A549 (cell line): ENCODE results near the gene KCNQ5. TPM values are rescaled to one million over a fixed set of nuclear protein-coding genes. Genes with fewer than 3 reads are reported as not detected.

ENCODE experiments used
- ATAC-seq, 2 experiments: fragments of 200-7000 bp in 1 of 2; fragments of >200 bp in 1 of 2; cut with Nextera tagmentation in 1 of 2; cut with Tn5 transposase in 1 of 2; 3 replicates each; pipeline versions ENCODE4 v1.8.0 to v1.9.1; 2018 to 2020; ENCODE audit warnings: mild to moderate bottlenecking in 1 of 2, moderate library complexity in 1 of 2
- CTCF ChIA-PET: fragments of 300-600 bp; sonication (Branson Sonifier 250); formaldehyde crosslinking; extraction: SDS; loops from one replicate; lab custom pipeline; 2021; ENCODE audit warnings: antibody characterized with exemption, inconsistent platforms; lab: Yijun Ruan, JAX
- POLR2A ChIA-PET: fragments of 350-600 bp; formaldehyde crosslinking; extraction: SDS; loops from one replicate; lab custom pipeline; 2021; ENCODE audit warnings: antibody characterized with exemption, inconsistent platforms; lab: Yijun Ruan, JAX
- DNase-seq, 2 experiments: peaks; one replicate each; pipeline versions ENCODE4 v3.0.0 to v3.0.0-alpha.2; 2011 to 2016; ENCODE audit warnings: low read depth in 1 of 2, low spot score in 1 of 2
- FAIRE-seq: peaks from 2 replicates; lab custom pipeline; 2011; peaks lifted over from hg19 to GRCh38; lab: Jason Lieb, UNC
- H3K27ac ChIP-seq, 2 experiments: fragments of >200 bp; sonication (Bioruptor Twin); formaldehyde crosslinking; 3 replicates each; pipeline ENCODE4 v1.5.1; 2016 to 2017
- H3K4me1 ChIP-seq: fragments of >200 bp; sonication (Bioruptor Twin); formaldehyde crosslinking; 3 replicates; pipeline ENCODE4 v1.6.1; 2016
- H3K4me2 ChIP-seq: fragments of >200 bp; sonication (Bioruptor Twin); formaldehyde crosslinking; 3 replicates; pipeline ENCODE4 v1.6.1; 2016
- H3K4me3 ChIP-seq: fragments of >200 bp; sonication (Bioruptor Twin); formaldehyde crosslinking; 3 replicates; pipeline ENCODE4 v1.5.1; 2016
- H3K9me3 ChIP-seq: fragments of >200 bp; sonication (Bioruptor Twin); formaldehyde crosslinking; 3 replicates; pipeline ENCODE4 v1.6.1; 2016
- BCL3 ChIP-seq: fragments of >200 bp; sonication (Bioruptor Twin); formaldehyde crosslinking; IDR thresholded peaks from 3 replicates; pipeline ENCODE4 v1.6.1; 2016
- CEBPB ChIP-seq, 2 experiments: fragments of >200 bp in 1 of 2; sonication (Bioruptor Twin) in 1 of 2; formaldehyde crosslinking in 1 of 2; IDR thresholded peaks; 2 replicates each; pipeline ENCODE4 v1.6.1; 2012 to 2016
- EHF ChIP-seq: fragments of 250-450 bp; sonication (Bioruptor Pico); IDR thresholded peaks from 2 replicates; pipeline ENCODE4 v1.5.0; 2020; ENCODE audit warnings: mild to moderate bottlenecking
- EP300 ChIP-seq, 2 experiments: fragments of >200 bp; sonication (Bioruptor Twin); formaldehyde crosslinking; IDR thresholded peaks; 2 replicates in 1 of 2; 3 replicates in 1 of 2; pipeline ENCODE4 v1.6.1; 2016 to 2017
- FOSL2 ChIP-seq, 2 experiments: fragments of 450-650 bp in 1 of 2; fragments of >200 bp in 1 of 2; sonication (Bioruptor Twin) in 1 of 2; formaldehyde crosslinking; IDR thresholded peaks; 2 replicates each; pipeline versions ENCODE4 v1.5.0 to v1.6.1; 2016 to 2020; ENCODE audit warnings: mild to moderate bottlenecking in 1 of 2, moderate library complexity in 1 of 2
- HDAC2 ChIP-seq: fragments of 200-600 bp; sonication (generic); IDR thresholded peaks from 2 replicates; pipeline ENCODE4 v1.6.1; 2016
- HMGXB4 ChIP-seq: fragments of 250-450 bp; sonication (Bioruptor Pico); IDR thresholded peaks from 2 replicates; pipeline ENCODE4 v1.5.0; 2021; ENCODE audit warnings: mild to moderate bottlenecking, moderate library complexity, borderline replicate concordance
- HOXA7 ChIP-seq: fragments of 250-450 bp; sonication (Bioruptor Pico); IDR thresholded peaks from 2 replicates; pipeline ENCODE4 v1.5.0; 2020; ENCODE audit warnings: mild to moderate bottlenecking, moderate library complexity
- JUN ChIP-seq, 2 experiments: fragments of >200 bp; sonication (Bioruptor Twin); formaldehyde crosslinking; IDR thresholded peaks; 2 replicates in 1 of 2; 3 replicates in 1 of 2; pipeline ENCODE4 v1.6.1; 2016 to 2017
- KDM1A ChIP-seq: fragments of 200-600 bp; sonication (generic); IDR thresholded peaks from 2 replicates; pipeline ENCODE4 v1.6.1; 2016; ENCODE audit warnings: low read depth, mild to moderate bottlenecking
- MAFK ChIP-seq: fragments of 450-650 bp; IDR thresholded peaks from 2 replicates; pipeline ENCODE4 v1.6.1; 2014; ENCODE audit not compliant: partially characterized antibody
- MAZ ChIP-seq: fragments of 150-350 bp; IDR thresholded peaks from 2 replicates; pipeline ENCODE4 v1.6.1; 2014; ENCODE audit warnings: antibody characterized with exemption, low read depth, low read length, borderline replicate concordance
- MYC ChIP-seq: IDR thresholded peaks from 2 replicates; pipeline ENCODE4 v1.6.1; 2012; ENCODE audit warnings: mild to moderate bottlenecking, inconsistent platforms, low read length, improper control_type of control experiment, borderline replicate concordance
- NFE2L2 ChIP-seq: fragments of 150-350 bp; conservative IDR thresholded peaks from 2 replicates; pipeline ENCODE4 v1.6.1; 2014; ENCODE audit warnings: low read length
- PHF8 ChIP-seq: fragments of 200-600 bp; sonication (generic); IDR thresholded peaks from 2 replicates; pipeline ENCODE4 v1.6.1; 2016; ENCODE audit warnings: low read depth, mild to moderate bottlenecking, antibody characterized with exemption, moderate library complexity, borderline replicate concordance
- POLR2A ChIP-seq: IDR thresholded peaks from 2 replicates; pipeline ENCODE4 v1.6.1; 2012; ENCODE audit warnings: mild to moderate bottlenecking, low read length
- POLR2AphosphoS2 ChIP-seq: conservative IDR thresholded peaks from 2 replicates; pipeline ENCODE4 v1.6.1; 2012; ENCODE audit warnings: low read length, improper control_type of control experiment, inconsistent platforms
- RAD21 ChIP-seq, 2 experiments: fragments of >200 bp in 1 of 2; sonication (Bioruptor Twin) in 1 of 2; formaldehyde crosslinking in 1 of 2; IDR thresholded peaks in 1 of 2; conservative IDR thresholded peaks in 1 of 2; 2 replicates in 1 of 2; 3 replicates in 1 of 2; pipeline ENCODE4 v1.6.1; 2012 to 2018; ENCODE audit warnings: inconsistent platforms in 1 of 2
- RARB ChIP-seq: fragments of 250-450 bp; sonication (Bioruptor Pico); IDR thresholded peaks from 2 replicates; pipeline ENCODE4 v1.8.0; 2021; ENCODE audit warnings: mild to moderate bottlenecking, moderate library complexity
- RCOR1 ChIP-seq: fragments of 150-350 bp; IDR thresholded peaks from 2 replicates; pipeline ENCODE4 v1.6.1; 2014; ENCODE audit warnings: antibody characterized with exemption, low read length, low read depth
- SREBF2 ChIP-seq: fragments of 450-650 bp; IDR thresholded peaks from 2 replicates; pipeline ENCODE4 v1.6.1; 2014; ENCODE audit warnings: mild to moderate bottlenecking, moderate library complexity
- TFCP2L1 ChIP-seq: fragments of 250-450 bp; sonication (Bioruptor Pico); IDR thresholded peaks from 2 replicates; pipeline ENCODE4 v1.5.0; 2021; ENCODE audit warnings: mild to moderate bottlenecking
- USF2 ChIP-seq: fragments of 450-650 bp; IDR thresholded peaks from 2 replicates; pipeline ENCODE4 v1.6.1; 2014; ENCODE audit warnings: antibody characterized with exemption
- ZFP36 ChIP-seq: fragments of 450-650 bp; IDR thresholded peaks from 2 replicates; pipeline ENCODE4 v1.6.1; 2014; ENCODE audit warnings: borderline replicate concordance; ENCODE audit not compliant: partially characterized antibody
- ZSCAN20 ChIP-seq: fragments of 250-450 bp; sonication (Bioruptor Pico); IDR thresholded peaks from 2 replicates; pipeline ENCODE4 v1.8.0; 2022; ENCODE audit warnings: mild to moderate bottlenecking, moderate library complexity
- WGBS: methylation state at CpG from one replicate; pipeline ENCODE4 v1.1.6; 2017; ENCODE audit errors: missing lambda C conversion rate; 5-methylcytosine and 5-hydroxymethylcytosine counted together
- polyA plus RNA-seq, 4 experiments: library from polyadenylated mRNA; depleted of rRNA in 3 of 4; stranded (reverse); fragments of >200 nt; fragmentation: RNase III in 1 of 4; extraction: RNeasy Plus Mini Kit Qiagen cat#74134 plus additional on column Dnase treatment in 1 of 4; gene quantifications; 2 replicates in 3 of 4; 3 replicates in 1 of 4; pipeline ENCODE4 v1.2.3, GENCODE V29; 2011 to 2017
- TF ChIP-seq, protein P1 (sequence below): IDR thresholded peaks from 2 replicates; pipeline ENCODE4 v1.6.1; 2012
- TF ChIP-seq, protein P2 (sequence below): fragments of 200-600 bp; sonication (generic); IDR thresholded peaks from 2 replicates; pipeline ENCODE4 v1.6.1; 2016; ENCODE audit warnings: antibody characterized with exemption, mild to moderate bottlenecking, moderate library complexity

The KCNQ5 gene
- polyA plus RNA-seq, 2 of the 4 experiments (the other 2 are of a cell fraction), result 1.2 to 1.3 TPM

- FAIRE-seq, result no peak
- no peak for DNase-seq
- Histone ChIP-seq H3K27ac (no peak overlapping the region), H3K4me3 (no peak overlapping the region), H3K9me3 (no peaks in the 10 kb centered on the region), H3K4me1 (no peaks in the 10 kb centered on the region), H3K4me2 (no peak overlapping the region)
- POLR2A ChIA-PET, result no interaction called here
- no peak for ATAC-seq
- TF ChIP-seq MAFK (no peak), BCL3 (no peak), HDAC2 (no peak), ZFP36 (no peak), NFE2L2 (no peak), POLR2A (no peak), USF2 (no peak), MYC (no peak), FOSL2 (IDR thresholded peaks at IDR 0.05) (no peak), FOSL2 (CRISPR knock-in tag; IDR thresholded peaks at IDR 0.05) (no peak), CEBPB (IDR thresholded peaks at IDR 0.05) (no peak), PHF8 (no peak), HOXA7 (no peak), KDM1A (no peak), MAZ (no peak)
- TF ChIP-seq, protein P1, sequence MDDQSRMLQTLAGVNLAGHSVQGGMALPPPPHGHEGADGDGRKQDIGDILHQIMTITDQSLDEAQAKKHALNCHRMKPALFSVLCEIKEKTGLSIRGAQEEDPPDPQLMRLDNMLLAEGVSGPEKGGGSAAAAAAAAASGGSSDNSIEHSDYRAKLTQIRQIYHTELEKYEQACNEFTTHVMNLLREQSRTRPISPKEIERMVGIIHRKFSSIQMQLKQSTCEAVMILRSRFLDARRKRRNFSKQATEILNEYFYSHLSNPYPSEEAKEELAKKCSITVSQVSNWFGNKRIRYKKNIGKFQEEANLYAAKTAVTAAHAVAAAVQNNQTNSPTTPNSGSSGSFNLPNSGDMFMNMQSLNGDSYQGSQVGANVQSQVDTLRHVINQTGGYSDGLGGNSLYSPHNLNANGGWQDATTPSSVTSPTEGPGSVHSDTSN, result no peak
- CTCF ChIA-PET, result interaction anchor here (0.6 to 0.9 kb wide), 3 partner anchors 9 to 535 kb away, joined by 3 to 6 read pairs (median 3); no protein-coding TSS in a partner anchor
- WGBS, result 10% methylated on average over 1 of the region's 1 CpG
These were observed 147.7 kb downstream of the KCNQ5 start for GRCh38 chr6:72769459-72770125.

DNA sequence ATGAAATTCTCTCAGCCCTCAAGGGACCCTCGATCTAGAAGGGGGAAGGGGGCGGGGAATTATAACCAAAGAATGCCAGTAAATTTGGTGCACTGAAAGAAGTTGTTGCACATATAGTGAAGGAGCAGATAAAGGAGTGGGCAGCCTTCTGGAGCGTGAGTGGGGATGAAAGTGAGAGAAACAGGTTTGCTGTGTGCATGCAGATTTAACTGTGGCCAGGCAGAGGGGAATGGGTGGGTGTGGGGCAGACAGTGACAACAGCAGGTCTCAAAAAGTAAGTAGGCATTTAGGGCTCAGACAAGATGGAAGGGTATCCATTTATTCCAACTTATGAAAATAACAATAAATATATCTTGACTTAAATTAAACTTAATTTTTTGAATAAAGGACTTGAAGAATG is 149.1 kb downstream of the KCNQ5 start:
- no peak overlapping the region for H3K4me2 ChIP-seq
- TF ChIP-seq USF2 (no peak), RCOR1 (no peak), EHF (no peak), JUN (IDR thresholded peaks at IDR 0.05) (no peak), POLR2AphosphoS2 (no peak), POLR2A (no peak), MAZ (no peak), HDAC2 (no peak), HMGXB4 (no peak), TFCP2L1 (CRISPR knock-in tag) (no peak), RARB (CRISPR knock-in tag) (no peak), ZSCAN20 (CRISPR knock-in tag) (no peak), NFE2L2 (no peak), EP300 (IDR thresholded peaks at IDR 0.05) (no peak), SREBF2 (no peak), RAD21 (conservative IDR thresholded peaks at IDR 0.05 in 1 of 2, IDR thresholded peaks at IDR 0.05 in 1 of 2) (no peak)
- TF ChIP-seq, protein P2, sequence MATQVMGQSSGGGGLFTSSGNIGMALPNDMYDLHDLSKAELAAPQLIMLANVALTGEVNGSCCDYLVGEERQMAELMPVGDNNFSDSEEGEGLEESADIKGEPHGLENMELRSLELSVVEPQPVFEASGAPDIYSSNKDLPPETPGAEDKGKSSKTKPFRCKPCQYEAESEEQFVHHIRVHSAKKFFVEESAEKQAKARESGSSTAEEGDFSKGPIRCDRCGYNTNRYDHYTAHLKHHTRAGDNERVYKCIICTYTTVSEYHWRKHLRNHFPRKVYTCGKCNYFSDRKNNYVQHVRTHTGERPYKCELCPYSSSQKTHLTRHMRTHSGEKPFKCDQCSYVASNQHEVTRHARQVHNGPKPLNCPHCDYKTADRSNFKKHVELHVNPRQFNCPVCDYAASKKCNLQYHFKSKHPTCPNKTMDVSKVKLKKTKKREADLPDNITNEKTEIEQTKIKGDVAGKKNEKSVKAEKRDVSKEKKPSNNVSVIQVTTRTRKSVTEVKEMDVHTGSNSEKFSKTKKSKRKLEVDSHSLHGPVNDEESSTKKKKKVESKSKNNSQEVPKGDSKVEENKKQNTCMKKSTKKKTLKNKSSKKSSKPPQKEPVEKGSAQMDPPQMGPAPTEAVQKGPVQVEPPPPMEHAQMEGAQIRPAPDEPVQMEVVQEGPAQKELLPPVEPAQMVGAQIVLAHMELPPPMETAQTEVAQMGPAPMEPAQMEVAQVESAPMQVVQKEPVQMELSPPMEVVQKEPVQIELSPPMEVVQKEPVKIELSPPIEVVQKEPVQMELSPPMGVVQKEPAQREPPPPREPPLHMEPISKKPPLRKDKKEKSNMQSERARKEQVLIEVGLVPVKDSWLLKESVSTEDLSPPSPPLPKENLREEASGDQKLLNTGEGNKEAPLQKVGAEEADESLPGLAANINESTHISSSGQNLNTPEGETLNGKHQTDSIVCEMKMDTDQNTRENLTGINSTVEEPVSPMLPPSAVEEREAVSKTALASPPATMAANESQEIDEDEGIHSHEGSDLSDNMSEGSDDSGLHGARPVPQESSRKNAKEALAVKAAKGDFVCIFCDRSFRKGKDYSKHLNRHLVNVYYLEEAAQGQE, result no peak
- no peaks in the 10 kb centered on the region for H3K4me1 ChIP-seq
- H3K9me3 ChIP-seq, result no peaks in the 10 kb centered on the region
- DNase-seq (no peak), ATAC-seq (no peak), FAIRE-seq (no peak)
- 34% methylated on average over 3 of the region's 3 CpGs for WGBS
- no peak overlapping the region for H3K4me3 ChIP-seq
- no peak overlapping the region for H3K27ac ChIP-seq
- POLR2A ChIA-PET, result no interaction called here
- CTCF ChIA-PET, result no interaction called here
